Trophoblast cell (in vitro differentiated cells and primary cell): ENCODE data around the gene TOR2A.

Experiments used
- DNase-seq, 2 donors: peaks; one replicate each; pipeline ENCODE4 v3.0.0-alpha.2; 2016
- H2AFZ ChIP-seq: 2 replicates; pipeline ENCODE4 v1.6.1; 2013; ENCODE audit warnings: low read length, moderate library complexity, mild to moderate bottlenecking; ENCODE audit not compliant: insufficient read depth, poor library complexity
- H2AK5ac ChIP-seq: 2 replicates; pipeline ENCODE4 v1.6.1; 2013; ENCODE audit warnings: mild to moderate bottlenecking, low read length
- H2BK120ac ChIP-seq: 2 replicates; pipeline ENCODE4 v1.6.1; 2013; ENCODE audit warnings: low read length, mild to moderate bottlenecking, moderate library complexity; ENCODE audit not compliant: insufficient read depth, poor library complexity
- H2BK12ac ChIP-seq: 2 replicates; pipeline ENCODE4 v1.6.1; 2013; ENCODE audit warnings: mild to moderate bottlenecking, low read length, moderate library complexity
- H2BK5ac ChIP-seq: 2 replicates; pipeline ENCODE4 v1.6.1; 2013; ENCODE audit warnings: low read length, low read depth, moderate library complexity, mild to moderate bottlenecking; ENCODE audit not compliant: poor library complexity
- H3K14ac ChIP-seq: 2 replicates; pipeline ENCODE4 v1.6.1; 2013; ENCODE audit warnings: mild to moderate bottlenecking, low read length
- H3K18ac ChIP-seq: 2 replicates; pipeline ENCODE4 v1.6.1; 2013; ENCODE audit warnings: mild to moderate bottlenecking, low read length
- H3K23ac ChIP-seq: 2 replicates; pipeline ENCODE4 v1.6.1; 2013; ENCODE audit warnings: low read length
- H3K27ac ChIP-seq: 2 replicates; pipeline ENCODE4 v1.5.1; 2013; ENCODE audit warnings: low read depth, mild to moderate bottlenecking, inconsistent platforms, low read length, moderate library complexity
- H3K27me3 ChIP-seq: 2 replicates; pipeline ENCODE4 v1.6.1; 2013; ENCODE audit warnings: inconsistent platforms, mild to moderate bottlenecking, low read length, moderate library complexity; ENCODE audit not compliant: insufficient read depth
- H3K36me3 ChIP-seq, 2 experiments: 1 replicate in 1 of 2; 2 replicates in 1 of 2; pipeline ENCODE4 v1.6.1; 2013; ENCODE audit warnings: low read length in 2 of 2, mild to moderate bottlenecking in 2 of 2, moderate library complexity in 1 of 2; ENCODE audit not compliant: insufficient read depth in 2 of 2, control insufficient read depth in 1 of 2
- H3K4ac ChIP-seq: 2 replicates; pipeline ENCODE4 v1.6.1; 2013; ENCODE audit warnings: low read depth, mild to moderate bottlenecking, low read length, moderate library complexity
- H3K4me1 ChIP-seq, 2 experiments: 1 replicate in 1 of 2; 2 replicates in 1 of 2; pipeline ENCODE4 v1.6.1; 2013; ENCODE audit warnings: low read length in 2 of 2, mild to moderate bottlenecking in 2 of 2, moderate library complexity in 1 of 2; ENCODE audit not compliant: insufficient read depth in 2 of 2, control insufficient read depth in 1 of 2
- H3K4me2 ChIP-seq: 2 replicates; pipeline ENCODE4 v1.6.1; 2013; ENCODE audit warnings: inconsistent platforms, mild to moderate bottlenecking, low read length, moderate library complexity
- H3K4me3 ChIP-seq: 2 replicates; pipeline ENCODE4 v1.5.1; 2013; ENCODE audit warnings: mild to moderate bottlenecking, low read depth, low read length, inconsistent platforms
- H3K79me1 ChIP-seq: one replicate; pipeline ENCODE4 v1.6.1; 2013; ENCODE audit warnings: low read length
- H3K79me2 ChIP-seq: 2 replicates; pipeline ENCODE4 v1.6.1; 2013; ENCODE audit warnings: low read length, mild to moderate bottlenecking; ENCODE audit not compliant: control insufficient read depth, insufficient read depth, poor library complexity
- H3K9ac ChIP-seq: 2 replicates; pipeline ENCODE4 v1.6.1; 2013; ENCODE audit warnings: mild to moderate bottlenecking, low read length
- H3K9me3 ChIP-seq: 2 replicates; pipeline ENCODE4 v1.6.1; 2013; ENCODE audit warnings: low read depth, mild to moderate bottlenecking, control low read depth, inconsistent platforms, low read length; ENCODE audit not compliant: insufficient read depth
- H4K12ac ChIP-seq: 2 replicates; pipeline ENCODE4 v1.6.1; 2013; ENCODE audit warnings: low read depth, mild to moderate bottlenecking, low read length, moderate library complexity
- H4K8ac ChIP-seq: 2 replicates; pipeline ENCODE4 v1.6.1; 2013; ENCODE audit warnings: low read depth, mild to moderate bottlenecking, low read length, moderate library complexity
- H4K91ac ChIP-seq: one replicate; pipeline ENCODE4 v1.6.1; 2013; ENCODE audit warnings: low read depth, mild to moderate bottlenecking, low read length, moderate library complexity
- WGBS: extraction: QIAGEN DNeasy Blood & Tissue Kit; methylation state at CpG from one replicate; pipeline ENCODE4 v1.1.7; 2013; ENCODE audit warnings: missing lambda C conversion rate; ENCODE audit not compliant: insufficient read length, insufficient coverage; ENCODE audit errors: extremely low coverage; 5-methylcytosine and 5-hydroxymethylcytosine counted together

Gene TOR2A

DNA sequence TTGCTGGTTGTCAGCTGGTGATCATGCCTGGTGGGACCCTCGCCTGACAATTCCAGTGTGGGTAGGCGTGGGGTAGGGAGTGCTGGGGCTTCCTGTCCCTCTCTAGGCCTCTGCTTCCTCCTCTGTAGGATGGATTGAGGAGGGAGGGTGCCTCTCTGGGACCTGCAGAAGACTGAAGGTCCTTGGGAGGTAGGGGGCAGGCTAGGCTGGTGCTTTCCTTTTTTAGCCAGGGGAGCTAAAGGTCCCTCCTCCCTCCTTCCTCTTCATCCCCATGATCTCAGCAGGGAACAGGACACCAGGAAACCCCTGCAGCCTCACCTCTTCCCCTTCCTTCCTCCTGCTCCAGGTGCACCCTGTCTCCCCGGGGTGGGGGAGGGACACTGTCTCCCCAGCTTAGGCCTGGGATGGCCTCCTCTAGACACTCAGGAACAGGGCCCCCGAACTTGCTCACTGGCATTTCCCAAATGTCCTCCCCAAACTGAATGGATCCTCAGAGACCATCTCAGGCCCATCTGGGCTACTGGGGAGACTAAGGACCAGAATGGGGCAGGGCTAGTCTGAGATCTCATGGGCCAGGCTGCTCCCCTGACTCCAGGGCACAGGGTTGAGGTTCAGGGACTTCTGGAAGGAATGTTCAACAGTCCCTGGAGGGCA is 35.0 kb upstream of the TOR2A start:
- Histone ChIP-seq H3K79me2 (no peaks in the 10 kb centered on the region), H2AFZ (no peak overlapping the region), H3K27me3 (no peaks in the 10 kb centered on the region), H2BK120ac (no peak overlapping the region), H3K79me1 (no peaks in the 10 kb centered on the region), H4K8ac (no peak overlapping the region), H3K23ac (no peak overlapping the region), H3K27ac (no peak overlapping the region), H3K4me2 (no peak overlapping the region), H3K36me3 (no peaks in the 10 kb centered on the region), H3K4me3 (no peak overlapping the region), H2BK12ac (no peak overlapping the region), H4K12ac (no peak overlapping the region), H3K9me3 (no peaks in the 10 kb centered on the region), H3K4me1 (peaks cover 5 to 16% of the 10 kb centered on the region in 2 experiments), H2AK5ac (peak overlapping the region; percentile 55), H2BK5ac (no peak overlapping the region), H4K91ac (no peak overlapping the region), H3K4ac (no peak overlapping the region), H3K18ac (no peak overlapping the region), H3K14ac (no peak overlapping the region), H3K9ac (no peak overlapping the region)
- no CpG with 5 or more reads among the region's 4 CpGs for WGBS
- DNase-seq, result no peak

- WGBS, result no CpG with 5 or more reads among the region's 5 CpGs
- no peak overlapping the region for H4K91ac ChIP-seq
- H3K79me1 ChIP-seq, result no peaks in the 10 kb centered on the region
- H2AFZ ChIP-seq, result no peak overlapping the region
- no peak overlapping the region for H2BK120ac ChIP-seq
- peaks cover 5 to 16% of the 10 kb centered on the region in 2 experiments for H3K4me1 ChIP-seq
- no peak overlapping the region for H2BK12ac ChIP-seq
- no peak overlapping the region for H2BK5ac ChIP-seq
- no peak overlapping the region for H3K18ac ChIP-seq
- no peak for DNase-seq
- H2AK5ac ChIP-seq, result no peak overlapping the region
- no peak overlapping the region for H3K23ac ChIP-seq
- no peak overlapping the region for H4K12ac ChIP-seq
- H3K9me3 ChIP-seq, result no peaks in the 10 kb centered on the region
- H3K27ac ChIP-seq, result no peak overlapping the region
- H3K79me2 ChIP-seq, result no peaks in the 10 kb centered on the region
- H3K4ac ChIP-seq, result no peak overlapping the region
- no peak overlapping the region for H3K14ac ChIP-seq
- H3K9ac ChIP-seq, result no peak overlapping the region
- no peak overlapping the region for H3K4me3 ChIP-seq
- no peak overlapping the region for H4K8ac ChIP-seq
- no peak overlapping the region for H3K4me2 ChIP-seq
- H3K36me3 ChIP-seq, result no peaks in the 10 kb centered on the region
- no peaks in the 10 kb centered on the region for H3K27me3 ChIP-seq
These were observed 34.0 kb upstream of the TOR2A start for GRCh38 chr9:127769101-127769500.

DNA sequence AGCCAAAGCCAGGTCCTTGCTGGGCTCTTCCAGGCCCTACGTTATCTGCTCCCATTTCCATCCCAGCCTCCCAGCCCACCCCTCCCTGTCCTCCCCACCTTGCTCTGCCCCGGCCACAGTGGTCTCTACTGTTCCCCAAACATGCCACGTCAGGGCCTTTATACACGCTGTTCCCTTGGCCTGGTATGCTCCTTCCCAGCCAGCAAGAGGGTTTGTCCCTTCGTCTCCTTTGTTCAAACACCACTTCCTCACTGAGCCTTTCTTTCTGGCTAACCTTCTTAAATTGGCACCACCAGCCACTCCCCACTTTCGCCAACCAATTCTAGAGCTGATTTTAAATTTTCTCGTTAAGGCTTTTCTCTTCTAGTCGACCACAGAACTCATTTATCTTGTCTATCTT is 33.6 kb upstream of the TOR2A start:
- Histone ChIP-seq H4K8ac (no peak overlapping the region), H3K36me3 (no peaks in the 10 kb centered on the region), H3K4me2 (no peak overlapping the region), H4K91ac (no peak overlapping the region), H3K4me3 (no peak overlapping the region), H2BK120ac (no peak overlapping the region), H4K12ac (no peak overlapping the region), H3K4me1 (peaks cover 5 to 16% of the 10 kb centered on the region in 2 experiments), H3K27me3 (no peaks in the 10 kb centered on the region), H3K14ac (no peak overlapping the region), H3K27ac (no peak overlapping the region), H3K9me3 (no peaks in the 10 kb centered on the region), H2BK12ac (peak overlapping the region; percentile 38), H3K23ac (no peak overlapping the region), H2BK5ac (no peak overlapping the region), H2AFZ (no peak overlapping the region), H3K79me1 (no peaks in the 10 kb centered on the region), H3K9ac (no peak overlapping the region), H3K4ac (no peak overlapping the region), H2AK5ac (no peak overlapping the region), H3K79me2 (no peaks in the 10 kb centered on the region), H3K18ac (no peak overlapping the region)
- WGBS, result no CpG with 5 or more reads among the region's 8 CpGs
- DNase-seq, result no peak

GRCh38 chr9:127767909-127768331 is 32.8 kb upstream of the TOR2A start:
- no peak overlapping the region for H4K12ac ChIP-seq

More at GRCh38 chr9:127767909-127768331, 32.8 kb upstream of the TOR2A start:
- no peak overlapping the region for H3K4ac ChIP-seq
- no peak overlapping the region for H3K9ac ChIP-seq
- no peak for DNase-seq
- H3K79me2 ChIP-seq, result no peaks in the 10 kb centered on the region
- H2BK120ac ChIP-seq, result no peak overlapping the region
- no peaks in the 10 kb centered on the region for H3K9me3 ChIP-seq
- no peak overlapping the region for H2AFZ ChIP-seq
- H3K27me3 ChIP-seq, result no peaks in the 10 kb centered on the region
- H3K79me1 ChIP-seq, result no peaks in the 10 kb centered on the region
- no peak overlapping the region for H3K23ac ChIP-seq
- peak overlapping the region; percentile 14 for H3K4me2 ChIP-seq
- peak overlapping the region; percentile 14 for H4K8ac ChIP-seq
- no peak overlapping the region for H3K18ac ChIP-seq
- no peak overlapping the region for H3K27ac ChIP-seq
- no peak overlapping the region for H2BK12ac ChIP-seq
- H2BK5ac ChIP-seq, result no peak overlapping the region
- no peak overlapping the region for H2AK5ac ChIP-seq
- H4K91ac ChIP-seq, result peak overlapping the region; percentile 22
- no peak overlapping the region for H3K14ac ChIP-seq
- H3K4me3 ChIP-seq, result no peak overlapping the region
- no peaks in the 10 kb centered on the region for H3K36me3 ChIP-seq
- no CpG with 5 or more reads among the region's 13 CpGs for WGBS
- H3K4me1 ChIP-seq, result peaks cover 5 to 16% of the 10 kb centered on the region in 2 experiments
